ENCODE data around the gene ELOVL7. TPM values are rescaled to one million over a fixed set of nuclear protein-coding genes. Genes with fewer than 3 reads are reported as not detected.

ELOVL7 gene
- total and polyA plus RNA-seq, 9 donors: 0.13 to 5.9 (median 0.60) TPM

GRCh38 chr5:60887746-60888145 is 43.7 kb upstream of the ELOVL7 start:
- TF ChIP-seq POLR2A (IDR thresholded peaks at IDR 0.05): no peak
- no peak for TF ChIP-seq CTCF (IDR thresholded peaks at IDR 0.05)
- no peak for TF ChIP-seq EP300 (IDR thresholded peaks at IDR 0.05)
- no peak overlapping the region for H3K4me3 ChIP-seq
- H3K4me1 ChIP-seq (ENCODE audit: insufficient read depth): no peaks in the 10 kb centered on the region
- H3K27ac ChIP-seq: no peak overlapping the region
- intact Hi-C loops (cut with DNase I): no loop called here
- no peaks in the 10 kb centered on the region for H3K9me3 ChIP-seq
- H3K36me3 ChIP-seq: no peaks in the 10 kb centered on the region
- H3K27me3 ChIP-seq: no peaks in the 10 kb centered on the region
- no peak for DNase-seq
- WGBS, 3 donors: 90 to 99% (median 92%) methylated on average over 2 of the region's 2 CpGs

- no peak for DNase-seq
- no peaks in the 10 kb centered on the region for H3K36me3 ChIP-seq
- H3K4me1 ChIP-seq (ENCODE audit: insufficient read depth): no peaks in the 10 kb centered on the region
- H3K27ac ChIP-seq: no peak overlapping the region
- WGBS, 3 donors: 96 to 99% (median 97%) methylated on average over 1 of the region's 1 CpG
- intact Hi-C loops (cut with DNase I): no loop called here
- no peak overlapping the region for H3K4me3 ChIP-seq
- no peak for TF ChIP-seq CTCF (IDR thresholded peaks at IDR 0.05)
- TF ChIP-seq POLR2A (IDR thresholded peaks at IDR 0.05): no peak
- TF ChIP-seq EP300 (IDR thresholded peaks at IDR 0.05): no peak
- no peaks in the 10 kb centered on the region for H3K9me3 ChIP-seq
- no peaks in the 10 kb centered on the region for H3K27me3 ChIP-seq
Observed at GRCh38 chr5:60887096-60887495, 43.0 kb upstream of the ELOVL7 start.

GRCh38 chr5:60886158-60886557 is 42.1 kb upstream of the ELOVL7 start:
- no peaks in the 10 kb centered on the region for H3K36me3 ChIP-seq
- intact Hi-C loops (cut with DNase I): no loop called here

GRCh38 chr5:60883229-60883628 is 39.2 kb upstream of the ELOVL7 start:
- intact Hi-C loops (cut with DNase I): no loop called here
- DNase-seq: no peak
- TF ChIP-seq EP300 (IDR thresholded peaks at IDR 0.05) (no peak), CTCF (IDR thresholded peaks at IDR 0.05) (no peak), POLR2A (IDR thresholded peaks at IDR 0.05) (no peak)
- no peaks in the 10 kb centered on the region for H3K4me1 ChIP-seq (ENCODE audit: insufficient read depth)
- no peaks in the 10 kb centered on the region for H3K9me3 ChIP-seq
- H3K4me3 ChIP-seq: no peak overlapping the region
- no peak overlapping the region for H3K27ac ChIP-seq
- no peaks in the 10 kb centered on the region for H3K27me3 ChIP-seq
- H3K36me3 ChIP-seq: no peaks in the 10 kb centered on the region

More at GRCh38 chr5:60886158-60886557, 42.1 kb upstream of the ELOVL7 start:
- Histone ChIP-seq H3K4me1 (ENCODE audit: insufficient read depth) (no peaks in the 10 kb centered on the region), H3K27ac (no peak overlapping the region), H3K27me3 (no peaks in the 10 kb centered on the region), H3K9me3 (no peaks in the 10 kb centered on the region), H3K4me3 (no peak overlapping the region)
- no peak for DNase-seq
- TF ChIP-seq POLR2A (IDR thresholded peaks at IDR 0.05): no peak
- no peak for TF ChIP-seq CTCF (IDR thresholded peaks at IDR 0.05)
- no peak for TF ChIP-seq EP300 (IDR thresholded peaks at IDR 0.05)
- 82 to 94% (median 87%) methylated on average over 5 of the region's 5 CpGs for WGBS, 3 donors

- no peaks in the 10 kb centered on the region for H3K36me3 ChIP-seq
- H3K27me3 ChIP-seq: no peaks in the 10 kb centered on the region
- no peak for DNase-seq
- H3K4me3 ChIP-seq: no peak overlapping the region
- no peaks in the 10 kb centered on the region for H3K9me3 ChIP-seq
- no peaks in the 10 kb centered on the region for H3K4me1 ChIP-seq (ENCODE audit: insufficient read depth)
- TF ChIP-seq EP300 (IDR thresholded peaks at IDR 0.05) (no peak), CTCF (IDR thresholded peaks at IDR 0.05) (no peak), POLR2A (IDR thresholded peaks at IDR 0.05) (no peak)
- H3K27ac ChIP-seq: no peak overlapping the region
- intact Hi-C loops (cut with DNase I): no loop called here
Observed at GRCh38 chr5:60872892-60873291, 28.8 kb upstream of the ELOVL7 start.

Measured in ovary (tissue), 9 donors.